HG02798 (cell line): ENCODE data around the gene SIM2.

Experiments
- ATAC-seq: cut with Tn5 transposase; IDR thresholded peaks from one replicate; pipeline ENCODE4 v1.9.1; 2021; ENCODE audit warnings: mild to moderate bottlenecking; ENCODE audit not compliant: unreplicated experiment, poor library complexity

Gene SIM2

DNA sequence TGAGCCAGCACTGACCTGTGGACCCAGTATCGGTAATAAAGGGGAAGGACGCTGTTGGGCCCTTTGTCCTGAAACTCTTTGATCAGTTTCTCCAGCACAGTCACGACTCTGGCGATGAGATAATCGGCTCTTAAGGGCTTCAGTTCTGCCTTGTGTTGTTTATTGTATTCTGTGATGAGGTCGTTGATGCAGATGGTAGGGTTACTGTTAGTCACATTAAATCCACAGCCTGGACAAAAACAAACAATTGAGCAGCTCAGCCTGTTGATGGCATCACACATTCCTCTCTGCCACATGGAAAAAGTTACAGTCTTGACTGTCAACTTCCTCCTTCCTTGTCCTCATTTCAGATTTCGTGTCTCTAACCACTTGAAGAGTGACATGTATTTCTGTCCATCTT is 57.6 kb downstream of the SIM2 start:
- ATAC-seq, result no peak

DNA sequence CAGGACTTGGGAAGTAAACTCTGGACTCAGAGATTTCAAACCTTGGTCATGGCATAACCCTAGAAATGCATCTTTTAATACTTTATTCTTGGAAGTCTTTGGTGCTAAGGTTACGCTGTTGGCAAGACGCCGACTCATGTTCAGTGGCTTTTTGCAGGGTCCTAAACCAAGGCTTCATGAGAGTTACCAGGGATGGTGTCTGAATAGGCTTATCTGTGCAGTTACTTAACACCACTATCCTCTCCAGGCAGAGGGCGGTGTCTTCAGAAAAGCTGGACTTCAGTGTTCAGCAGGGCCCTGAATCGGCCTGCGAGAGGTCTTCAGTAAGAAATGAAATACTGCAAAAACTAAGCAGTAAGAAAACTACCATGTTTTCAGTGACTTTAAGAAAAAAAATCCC is 58.3 kb downstream of the SIM2 start:
- no peak for ATAC-seq

DNA sequence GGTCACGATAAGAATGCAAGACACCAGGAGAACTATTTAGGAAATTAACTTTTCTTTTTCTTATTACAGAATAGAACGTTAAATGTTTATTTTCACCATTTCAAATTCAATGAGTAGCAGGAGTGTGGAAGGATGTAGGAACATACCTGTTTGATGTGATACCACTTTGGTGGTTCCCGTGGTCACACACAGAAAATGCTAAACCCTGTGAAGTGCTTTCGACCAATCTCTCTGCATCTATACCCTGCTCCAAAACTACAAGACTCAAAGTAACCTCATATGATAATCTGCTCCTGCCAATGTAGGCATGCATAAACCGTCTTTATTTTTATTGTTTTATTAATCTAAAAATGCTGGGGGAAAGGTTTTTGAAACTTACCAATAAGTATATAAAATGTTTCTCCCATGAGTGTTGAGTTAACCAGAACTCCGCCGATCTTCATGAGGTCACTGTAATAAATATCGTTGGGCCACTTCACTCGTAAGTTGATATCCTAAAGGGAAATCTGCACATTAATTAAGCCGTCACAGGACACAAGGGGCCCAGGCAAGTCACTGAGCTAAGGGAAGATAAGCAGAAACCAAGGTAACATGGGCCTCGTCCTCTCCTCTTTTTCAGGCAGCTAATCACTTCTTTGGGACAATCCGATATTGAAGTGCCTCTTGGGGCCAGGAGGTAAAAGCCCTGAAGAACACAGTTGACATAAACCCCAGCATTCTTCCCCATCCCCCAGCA is 60.6 kb downstream of the SIM2 start:
- ATAC-seq, result no peak

DNA sequence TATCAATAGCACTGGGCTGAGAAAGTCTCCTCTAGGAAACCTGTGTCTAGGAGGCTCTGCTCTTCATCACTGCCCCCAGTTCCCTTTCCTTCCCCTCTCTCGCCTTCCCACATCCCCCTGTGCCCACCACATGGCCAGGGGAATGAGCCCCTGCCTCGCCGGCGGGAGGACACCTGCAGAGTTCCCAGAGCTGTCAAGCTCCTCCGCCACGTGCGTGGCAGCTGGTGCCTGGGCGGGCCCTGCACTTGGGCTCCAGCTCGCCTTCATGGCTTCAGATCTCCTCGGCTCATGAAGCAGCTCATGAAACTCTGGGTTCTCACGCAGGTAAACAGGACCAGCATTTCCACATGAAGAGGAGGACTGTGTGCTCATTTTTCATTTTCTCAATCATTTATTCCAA is 62.8 kb downstream of the SIM2 start:
- no peak for ATAC-seq

DNA sequence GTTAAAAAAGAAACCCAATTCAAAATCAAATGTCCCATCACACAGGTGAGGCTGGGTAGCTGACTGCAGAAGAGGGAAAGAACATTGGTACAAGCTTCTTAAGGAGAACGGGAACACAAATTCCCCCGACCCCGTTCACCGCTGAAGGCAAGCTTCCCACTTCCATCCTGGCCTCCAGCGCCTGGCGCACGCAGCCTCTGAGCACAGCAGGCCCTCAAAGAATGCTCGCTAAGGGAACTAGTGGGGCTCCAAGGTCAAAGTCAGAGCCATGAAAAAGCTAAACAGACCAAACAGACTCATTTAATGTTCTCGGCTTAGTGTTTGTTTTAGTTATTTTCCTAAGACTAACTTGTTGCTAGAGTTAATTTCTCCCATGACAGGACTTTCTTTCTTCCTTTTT is 63.7 kb downstream of the SIM2 start:
- ATAC-seq, result no peak

DNA sequence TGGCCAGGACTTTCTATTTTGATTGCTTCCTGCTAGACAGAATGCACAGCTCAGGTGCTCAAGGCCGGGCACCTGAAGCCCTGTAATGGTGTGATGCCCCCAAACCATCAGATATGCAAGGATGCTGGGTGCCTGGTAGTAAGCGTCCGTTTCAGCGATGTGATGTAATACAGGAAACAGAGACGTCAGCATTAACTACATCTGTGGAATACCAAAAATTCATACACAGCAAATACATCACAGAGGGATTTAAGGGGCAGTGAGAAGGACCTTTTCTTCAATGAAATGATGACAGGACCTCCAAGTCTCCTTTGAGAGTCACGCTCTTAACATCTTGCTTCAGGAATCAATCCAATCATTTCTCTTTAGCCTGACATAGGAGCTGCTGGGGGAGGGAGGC is 64.4 kb downstream of the SIM2 start:
- no peak for ATAC-seq

DNA sequence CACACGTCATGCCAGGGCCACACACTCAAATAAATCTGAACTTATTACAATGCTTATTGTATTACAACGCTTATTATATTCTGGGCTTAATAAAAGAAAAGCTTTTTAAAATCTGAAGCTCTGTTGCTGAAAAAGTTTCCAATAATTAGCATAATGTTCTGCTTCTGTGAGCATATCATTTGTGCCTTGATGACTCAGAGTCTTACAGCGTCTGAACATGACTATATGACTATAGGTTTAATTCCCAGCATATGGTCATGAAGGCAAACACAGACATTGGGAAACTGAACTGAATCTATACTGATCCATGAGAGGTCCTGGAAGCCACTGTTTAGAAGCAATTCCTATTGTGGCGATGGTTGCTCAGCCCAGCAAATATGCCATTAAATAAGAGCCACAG is 66.3 kb downstream of the SIM2 start:
- no peak for ATAC-seq

DNA sequence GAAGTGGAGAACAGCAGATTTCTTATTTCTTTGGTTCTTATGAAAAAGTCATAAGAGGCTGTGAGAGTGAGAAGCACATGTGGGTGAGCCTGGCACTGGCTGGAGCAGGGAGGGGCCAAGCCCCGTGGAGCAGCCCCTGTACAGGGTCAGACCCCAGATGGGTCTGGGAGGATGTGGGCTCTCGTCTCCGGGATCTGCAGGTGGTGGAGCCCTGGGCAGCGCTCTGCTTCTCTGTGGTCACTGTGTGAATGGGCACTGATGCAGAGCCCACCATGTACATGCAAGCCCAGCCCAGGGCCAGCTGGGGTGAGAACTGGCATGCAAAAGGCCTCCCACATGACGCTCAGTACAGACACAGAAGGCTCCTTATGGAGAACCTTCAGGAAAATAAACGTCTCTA is 67.6 kb downstream of the SIM2 start:
- no peak for ATAC-seq

DNA sequence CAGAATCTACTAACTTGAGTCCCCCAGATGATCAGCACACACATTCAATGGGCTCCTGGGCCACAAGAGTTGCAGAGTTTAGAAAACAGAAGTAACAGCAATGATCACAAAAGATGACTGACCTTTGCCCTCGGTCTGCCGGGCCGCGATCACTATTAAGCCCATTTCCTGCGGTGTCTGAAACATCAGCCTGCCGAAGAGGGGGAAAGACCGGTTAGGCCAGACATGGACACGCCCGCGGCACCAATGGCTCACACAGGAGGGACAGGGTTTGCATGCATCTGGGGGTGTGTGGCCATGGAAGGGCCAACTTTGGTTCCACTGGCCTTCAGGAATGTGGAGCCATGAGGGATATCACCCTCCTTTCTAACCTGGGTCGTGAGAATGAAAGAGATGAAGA is 68.2 kb downstream of the SIM2 start:
- ATAC-seq, result no peak

DNA sequence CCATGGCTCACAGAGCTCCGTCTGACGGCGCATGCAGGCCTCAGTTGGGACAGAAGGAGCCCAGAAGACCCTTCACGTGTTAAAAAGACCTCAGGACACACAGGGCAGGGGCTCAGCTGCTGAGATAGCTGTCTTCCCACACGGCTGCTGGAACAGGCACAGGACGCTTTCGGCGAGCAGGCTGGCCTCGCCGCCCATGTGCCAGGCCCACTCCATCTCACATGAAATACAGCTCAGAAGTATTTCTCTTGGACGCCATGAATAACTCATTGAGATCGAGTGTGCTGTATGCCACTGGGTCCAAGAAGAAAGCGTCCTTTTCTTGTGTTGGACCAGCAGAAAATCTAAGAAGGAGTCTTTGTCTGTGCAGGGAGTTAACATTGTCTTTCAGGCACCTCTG is 69.6 kb downstream of the SIM2 start:
- ATAC-seq, result no peak

DNA sequence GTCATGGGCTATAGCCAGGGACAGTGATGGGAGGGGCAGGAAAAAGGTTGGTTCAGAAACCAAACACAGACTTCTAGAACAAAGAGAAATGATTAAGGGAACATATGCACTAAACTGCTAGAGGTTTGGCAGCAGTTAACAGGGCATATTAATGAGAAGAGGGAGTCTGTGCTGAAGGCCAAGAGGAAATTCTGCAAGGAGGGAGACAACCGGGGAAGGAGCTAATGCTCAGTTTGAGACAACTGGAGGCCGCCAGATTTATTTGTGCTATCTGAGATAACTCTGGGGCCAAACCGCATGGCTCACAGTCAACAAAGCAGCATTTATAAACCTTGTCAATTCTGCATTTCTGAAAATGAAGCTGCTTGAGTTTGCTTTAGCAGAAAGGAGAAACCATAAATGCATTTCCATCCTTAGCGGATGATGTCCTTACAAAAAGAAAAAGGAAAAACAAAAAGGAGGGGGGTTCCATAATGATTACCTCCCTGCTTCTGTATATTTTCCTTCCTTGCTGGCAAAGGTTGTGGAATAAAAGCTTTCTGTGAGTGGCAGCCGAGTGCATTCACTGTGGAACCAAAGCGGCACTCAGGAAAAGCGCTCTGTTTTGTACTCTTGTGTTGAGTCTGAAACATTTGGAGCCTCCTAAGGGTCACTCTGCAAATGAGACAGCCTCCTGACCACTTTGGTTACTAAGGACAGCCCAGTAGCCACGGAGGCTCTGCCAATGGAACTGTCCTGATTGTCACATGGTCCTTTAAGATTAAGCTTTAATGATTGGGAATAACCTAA is 70.3 kb downstream of the SIM2 start:
- no peak for ATAC-seq

DNA sequence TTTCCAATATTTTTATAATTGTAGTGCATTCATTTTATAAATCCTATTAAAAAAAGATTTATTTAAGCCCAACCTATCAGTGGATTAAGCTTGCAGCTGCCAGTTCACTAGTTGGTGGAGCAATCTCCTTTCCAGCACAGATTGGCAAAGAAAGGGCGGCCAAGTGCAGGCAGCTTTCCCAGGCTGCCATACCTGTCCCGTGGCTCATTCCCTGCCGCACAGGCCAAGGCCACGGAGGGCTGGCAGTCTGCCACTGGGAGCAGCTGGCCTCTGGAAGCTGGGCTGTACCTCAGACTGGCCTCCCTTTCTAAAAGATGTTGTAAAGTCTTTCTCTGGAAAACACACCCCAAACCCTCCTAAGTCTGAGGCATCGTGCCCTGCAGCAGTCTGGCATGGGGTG is 74.2 kb downstream of the SIM2 start:
- no peak for ATAC-seq

DNA sequence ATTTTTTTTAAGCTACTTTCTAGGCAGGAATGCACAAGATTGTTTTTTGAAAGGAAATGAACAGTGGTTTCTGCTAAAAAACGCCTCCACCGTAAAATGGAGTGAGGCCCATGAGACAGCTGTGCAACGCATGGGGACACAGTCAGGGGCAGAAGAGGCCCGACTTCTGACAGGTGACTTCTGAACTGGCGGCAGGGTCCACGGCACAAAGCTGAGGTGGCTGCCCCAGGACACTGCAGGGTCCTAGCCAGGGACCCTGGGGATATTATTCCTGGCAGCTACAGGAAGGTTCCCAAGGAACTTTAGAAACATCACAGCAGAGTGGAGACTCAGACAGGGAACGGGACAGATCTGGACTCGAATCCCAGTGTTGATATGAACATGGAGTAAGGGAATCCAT is 75.1 kb downstream of the SIM2 start:
- no peak for ATAC-seq

DNA sequence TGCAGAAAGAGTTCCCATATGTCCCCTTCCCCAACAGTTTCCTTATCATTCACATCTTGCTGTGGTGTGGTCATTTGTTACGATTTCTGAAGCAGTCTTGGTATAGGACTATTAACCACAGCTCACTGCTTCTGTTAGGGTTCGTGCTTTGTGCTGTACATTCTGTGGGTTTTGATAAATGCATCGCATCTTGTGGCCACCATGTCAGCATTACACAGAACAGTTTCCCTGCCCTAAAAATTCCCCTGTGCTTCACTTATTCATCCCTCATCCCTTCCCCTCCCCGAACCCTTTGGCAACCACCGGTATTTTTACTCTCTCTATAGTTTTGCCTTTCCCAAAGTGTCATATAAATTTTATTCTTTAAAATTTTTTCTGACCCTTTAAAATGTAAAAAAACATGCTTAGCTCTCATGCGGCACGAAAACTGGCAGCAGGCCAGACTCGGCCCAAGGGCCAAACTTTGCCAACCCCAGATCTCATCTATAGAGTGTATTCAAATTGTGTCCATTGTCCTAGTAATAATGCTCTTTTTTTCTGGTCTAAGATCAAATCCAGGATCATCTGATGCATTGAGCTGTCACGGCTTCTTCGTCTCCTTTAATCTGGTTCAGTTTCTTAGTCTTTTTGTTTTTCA is 78.2 kb downstream of the SIM2 start:
- ATAC-seq, result no peak

DNA sequence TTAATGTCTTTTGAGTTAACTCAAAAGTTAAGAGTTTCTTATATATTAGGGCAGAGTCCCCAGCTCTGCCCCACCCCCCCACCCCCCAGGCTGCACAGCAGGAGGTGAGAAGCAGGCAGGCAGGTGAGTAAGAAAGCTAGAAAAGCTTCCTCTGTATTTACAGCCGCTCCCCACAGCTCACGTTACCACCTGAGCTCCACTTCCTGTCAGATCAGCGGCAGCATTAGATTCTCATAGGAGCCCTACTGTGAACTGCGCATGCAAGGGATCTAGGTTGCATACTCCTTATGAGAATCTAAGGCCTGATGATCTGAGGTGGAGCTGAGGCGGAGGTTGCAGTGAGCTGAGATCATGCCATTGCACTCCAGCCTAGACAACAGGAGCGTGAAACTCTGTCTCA is 81.9 kb downstream of the SIM2 start:
- ATAC-seq, result no peak

DNA sequence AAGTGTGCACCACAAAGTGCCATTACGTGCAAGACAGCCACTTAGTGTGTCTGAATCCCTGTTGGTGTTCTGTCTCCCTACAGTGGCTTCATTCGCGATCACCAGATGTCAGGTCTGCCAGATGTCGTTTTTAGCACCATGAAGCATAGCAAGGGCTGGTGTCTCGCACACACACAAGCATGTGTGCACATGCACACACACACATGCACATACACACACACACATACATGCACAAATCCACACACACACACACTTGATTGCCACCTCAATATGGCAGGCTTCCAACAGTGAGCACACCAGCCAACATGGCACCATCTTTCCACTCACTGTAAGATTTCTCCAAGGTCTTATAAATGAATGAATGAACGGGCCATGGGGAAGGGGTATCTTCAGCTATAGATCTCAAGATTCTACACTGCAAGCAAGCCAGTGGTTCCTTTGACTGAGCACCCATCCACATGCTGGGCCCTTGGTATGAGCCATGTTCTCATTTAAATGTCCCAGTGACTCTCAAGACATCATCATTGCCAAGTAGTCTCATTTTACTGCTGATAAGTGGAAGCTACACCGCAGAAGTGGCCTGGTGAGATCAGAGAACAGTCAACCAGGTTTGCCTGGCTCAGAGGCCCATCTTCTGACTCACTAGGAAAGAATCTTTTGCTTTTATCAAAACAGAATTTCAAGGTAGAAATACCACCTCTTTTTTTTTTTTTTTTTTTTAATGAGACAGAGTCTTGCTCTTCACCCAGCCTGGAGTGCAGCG is 84.9 kb downstream of the SIM2 start:
- ATAC-seq, result no peak

DNA sequence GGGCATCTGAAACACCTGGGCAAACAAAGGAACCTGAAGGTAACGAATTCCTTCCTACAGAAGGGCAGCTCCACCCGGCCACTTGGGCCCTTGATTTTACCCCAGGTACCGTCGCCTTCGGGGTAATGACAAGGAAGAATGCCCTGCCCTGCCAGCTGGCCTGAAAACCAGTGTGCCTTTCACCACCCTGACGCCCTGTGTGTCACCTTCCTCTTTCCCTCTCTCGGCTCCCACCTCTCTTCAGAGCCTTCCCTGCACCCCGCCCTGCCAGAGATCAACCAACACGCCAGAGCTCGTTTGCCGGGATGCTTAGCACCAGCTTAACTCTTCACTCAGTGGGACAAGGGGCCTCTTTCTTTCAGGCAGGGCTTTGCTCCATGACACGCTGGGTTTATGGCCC is 86.0 kb downstream of the SIM2 start:
- ATAC-seq, result no peak

DNA sequence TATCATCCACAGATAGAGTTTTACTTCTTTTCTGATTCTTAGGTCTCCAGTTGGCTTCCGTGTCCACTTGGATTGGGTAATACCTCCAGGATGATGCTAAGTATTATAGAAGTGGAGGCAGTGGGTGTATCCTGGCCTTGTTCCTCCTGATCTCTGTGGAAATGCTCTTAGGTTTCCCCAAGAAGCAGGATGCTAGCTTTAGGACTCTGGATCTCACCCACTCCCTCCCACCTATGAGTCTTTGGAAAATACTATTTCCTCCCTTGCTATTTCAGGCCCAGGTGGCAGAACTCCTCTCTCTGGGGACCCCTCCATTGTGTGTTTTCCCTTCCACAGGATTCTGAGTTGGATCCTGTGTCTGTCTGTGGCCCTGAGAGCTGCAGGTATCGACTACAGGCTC is 86.7 kb downstream of the SIM2 start:
- ATAC-seq, result no peak

DNA sequence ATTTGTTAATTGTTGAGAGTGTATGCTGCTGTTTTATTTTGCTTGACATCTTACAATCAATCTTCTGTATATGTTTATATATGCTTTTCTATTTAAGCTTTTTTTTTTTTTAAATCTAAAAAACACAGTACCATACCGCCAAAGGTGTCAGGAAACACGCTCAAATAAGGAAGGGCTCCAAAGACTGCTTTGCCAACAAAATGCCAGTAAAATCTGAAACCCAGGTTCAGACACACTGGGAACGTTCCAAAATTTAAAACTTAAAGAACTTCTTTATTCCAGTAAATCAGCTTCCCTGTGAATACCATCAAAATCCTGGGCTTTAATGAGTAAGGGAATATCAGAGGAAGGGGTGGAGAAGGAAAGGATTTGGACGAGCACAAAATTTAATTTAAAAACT is 87.3 kb downstream of the SIM2 start:
- ATAC-seq, result no peak

DNA sequence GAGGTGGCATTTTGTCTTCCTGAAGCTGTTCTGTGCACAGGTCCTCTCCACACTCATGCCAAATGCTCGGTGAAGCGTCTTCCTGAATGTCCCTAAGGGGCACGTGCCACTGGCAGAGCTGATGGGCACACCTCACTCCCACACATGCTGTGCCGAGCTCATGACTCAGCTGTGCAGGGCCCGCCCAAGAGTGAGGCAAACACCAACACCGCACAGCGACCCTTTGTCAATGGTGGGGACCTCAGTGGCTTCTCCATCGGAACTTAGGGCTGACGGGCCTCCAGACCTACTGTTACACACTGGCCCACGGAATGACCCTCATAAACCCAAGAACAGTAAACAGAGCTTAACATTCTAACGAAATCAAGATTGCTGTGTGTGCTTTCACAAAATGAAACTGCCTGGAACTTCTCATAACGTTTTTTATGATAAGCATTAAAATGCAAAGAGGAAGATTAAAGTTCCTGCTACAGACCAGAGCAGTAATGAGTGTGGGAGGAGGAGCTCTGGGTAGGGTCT is 89.3 kb downstream of the SIM2 start:
- no peak for ATAC-seq

DNA sequence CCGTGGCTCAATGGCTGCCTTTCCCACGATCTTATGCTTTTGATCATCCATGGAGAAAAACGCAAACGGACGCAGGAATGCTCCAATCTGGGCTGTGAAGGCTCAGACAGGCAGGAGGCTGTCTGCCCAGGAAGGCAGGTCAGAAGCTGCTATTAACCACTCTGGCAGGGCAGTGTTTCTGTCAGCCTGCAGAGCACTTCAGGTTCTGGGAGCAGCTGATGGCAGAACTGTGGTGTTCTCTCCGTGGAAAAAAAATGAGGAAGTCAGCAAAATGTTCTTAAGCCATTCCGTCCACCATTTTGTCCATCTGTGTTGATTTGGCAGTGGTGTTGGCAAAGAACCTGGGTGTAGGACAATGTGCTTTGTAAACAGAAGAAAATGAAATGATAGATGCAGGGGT is 91.7 kb downstream of the SIM2 start:
- no peak for ATAC-seq
